Heart right ventricle (tissue), 16 donors: Measurements from ENCODE around the gene PAPSS2. TPM values are rescaled to one million over a fixed set of nuclear protein-coding genes. Genes with fewer than 3 reads are reported as not detected.
"Not testable (repeated sequence)": the region's sequence is repeated elsewhere in the genome, so short reads cannot be mapped to it uniquely, and the experiment has no call there.

Source experiments
- ATAC-seq, 8 donors: fragments of 200-7000 bp; cut with Tn5 transposase; one replicate each; pipeline ENCODE4 v1.9.1; 2020; ENCODE audit warnings: mild to moderate bottlenecking in 8 of 8, moderate library complexity in 8 of 8, moderate number of reproducible peaks in 1 of 8
- DNase-seq, 2 donors: peaks; one replicate each; pipeline ENCODE4 v3.0.0-alpha.2; 2020
- H3K27ac ChIP-seq, 10 donors: fragments of 200-600 bp; sonication (generic) in 2 of 10; one replicate each; pipeline versions ENCODE4 v1.5.0 to v1.8.0; 2020 to 2022; ENCODE audit warnings: mild to moderate bottlenecking in 3 of 10
- H3K27me3 ChIP-seq, 7 donors: fragments of 200-600 bp; one replicate each; pipeline ENCODE4 v1.8.0; 2021 to 2022; ENCODE audit warnings: mild to moderate bottlenecking in 2 of 7
- H3K36me3 ChIP-seq, 9 donors: fragments of 200-600 bp; sonication (generic) in 1 of 9; one replicate each; pipeline versions ENCODE4 v1.5.0 to v1.8.0; 2020 to 2022; ENCODE audit warnings: mild to moderate bottlenecking in 2 of 9
- H3K4me1 ChIP-seq, 9 donors: fragments of 200-600 bp; sonication (generic) in 1 of 9; one replicate each; pipeline versions ENCODE4 v1.5.0 to v1.8.0; 2020 to 2022; ENCODE audit warnings: mild to moderate bottlenecking in 4 of 9
- H3K4me3 ChIP-seq, 10 donors: fragments of 200-600 bp; sonication (generic) in 2 of 10; one replicate each; pipeline versions ENCODE4 v1.5.0 to v1.8.0; 2020 to 2022; ENCODE audit warnings: mild to moderate bottlenecking in 7 of 10, moderate library complexity in 2 of 10
- H3K9me3 ChIP-seq, 11 donors: fragments of 200-600 bp in 10 of 11; sonication (generic) in 2 of 11; one replicate each; pipeline versions ENCODE4 v1.5.0 to v1.8.0; 2013 to 2022; ENCODE audit warnings: mild to moderate bottlenecking in 2 of 11, control low read depth in 1 of 11, moderate library complexity in 1 of 11
- CTCF ChIP-seq, 9 donors: fragments of 200-600 bp; sonication (generic) in 2 of 9; IDR thresholded peaks; one replicate each; pipeline versions ENCODE4 v1.5.0 to v1.8.0; 2021 to 2022; ENCODE audit warnings: antibody characterized with exemption in 9 of 9, mild to moderate bottlenecking in 5 of 9, moderate library complexity in 1 of 9
- WGBS, 2 donors: extraction: QIAGEN DNeasy Blood & Tissue Kit; methylation state at CpG; one replicate each; pipeline ENCODE4 v1.1.7; 2013; ENCODE audit warnings: inconsistent platforms in 1 of 2; 5-methylcytosine and 5-hydroxymethylcytosine counted together
- intact Hi-C, 10 donors: fragments of 100-400 bp; cut with DNase I; formaldehyde crosslinking; loops; one replicate each; pipeline versions ENCODE4 v1.11.1 to v1.14.2; 2022
- polyA plus RNA-seq, 2 donors: library from polyadenylated mRNA; stranded (reverse); fragments of 200-250 nt; gene quantifications; one replicate each; pipeline ENCODE4 v1.2.3, GENCODE V29; 2013
- total RNA-seq, 10 donors: library from RNA; stranded (reverse); fragmentation: NEBNext Ultra II Directional in 3 of 10; extraction: Animal tissue kit (Norgen Biotek cat#: 25700) in 3 of 10; gene quantifications; one replicate each; pipeline versions ENCODE4 v1.2.1 to v1.2.4, GENCODE V29; 2021 to 2023
- donor health status: Arrhythmogenic right ventricular cardiomyopathy.
- donor health status: ischemic (EF 13 %, LVEDD 7.1; RV severe dilation, severe dysfunction).
- donor health status: healthy with polysubstance abuse.
- donor health status: DM: no; HTN: yes; CAD: no.
- donor health status: DM: no; HTN: no; CAD: no.
- donor health status: ischemic (EF 25% LVEDD 6.9; RV normal size, moderate dysfunction).
- donor health status: ischemic (EF 25% LVEDD 5.7; RV mildly dilated, moderate dysfunction).
- donor health status: healthy.
- donor health status: DM: yes; HTN: yes; CAD: no.
- donor health status: Ischemic cardiomyopathy.
- donor health status: ischemic (EF 35%, LVEDD 5.7; RV mildly dilated, moderate dysfunction).
- donor health status: nonischemic (EF 11% LVEDD 7.7; RV severe dilation, severe dysfunction).
- donor health status: DM: yes; HTN: yes; CAD: no.
- donor health status: PGD.
- donor health status: ischemic (EF 29% LVEDD 5.4; RV normal size, mild dysfunction).
- donor health status: nonischemic (EF 23%, LVEDD 6.1; RV moderate dilation, normal function).

PAPSS2 gene
- total and polyA plus RNA-seq, 12 donors: 3.3 to 10.9 (median 6.2) TPM

DNA sequence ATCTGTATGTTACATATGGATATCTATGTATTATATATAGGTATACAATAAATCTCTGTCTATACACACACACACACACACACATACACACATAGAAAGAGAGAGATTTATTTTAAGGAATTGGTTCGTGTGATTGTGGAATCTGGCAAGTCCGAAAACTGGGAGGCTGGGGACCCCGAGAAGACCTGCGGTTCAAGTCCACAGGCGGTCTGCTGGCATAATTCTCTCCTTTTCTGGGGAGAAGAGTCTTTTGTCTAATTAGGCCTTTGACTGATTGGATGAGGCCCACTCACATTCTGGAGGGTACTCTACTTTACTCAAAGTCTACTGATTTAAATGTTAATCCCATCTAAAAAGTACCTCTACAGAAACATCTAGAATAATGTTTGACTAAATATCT, 65.1 kb downstream of the PAPSS2 start:
- no peak overlapping the region for H3K4me3 ChIP-seq
- ATAC-seq: no peak
- H3K27me3 ChIP-seq: no peaks in the 10 kb centered on the region
- peaks cover 0 to 25% (median 6%) of the 10 kb centered on the region in 9 donors for H3K4me1 ChIP-seq
- 97 to 99% methylated on average over 5 of the region's 5 CpGs for WGBS, 2 donors
- no peaks in the 10 kb centered on the region for H3K9me3 ChIP-seq
- intact Hi-C loops: no loop called here
- no peak overlapping the region for H3K27ac ChIP-seq
- peaks cover 0 to 17% (median 0%) of the 10 kb centered on the region in 9 donors for H3K36me3 ChIP-seq
- no peak for DNase-seq
- no peak for TF ChIP-seq CTCF (IDR thresholded peaks at IDR 0.05)

- intact Hi-C loops: loop anchor here in 4 of 10 donors (10.0 kb wide), 2 partner anchors 185 to 195 kb away; no protein-coding TSS in a partner anchor
- Histone ChIP-seq H3K4me3 (no peak overlapping the region), H3K4me1 (peaks cover 0 to 11% (median 4%) of the 10 kb centered on the region in 9 donors), H3K9me3 (no peaks in the 10 kb centered on the region), H3K36me3 (peaks cover 0 to 21% (median 0%) of the 10 kb centered on the region in 9 donors), H3K27me3 (no peaks in the 10 kb centered on the region), H3K27ac (no peak overlapping the region)
- no peak for DNase-seq
- TF ChIP-seq CTCF (IDR thresholded peaks at IDR 0.05): no peak
- ATAC-seq: no peak
- 76 to 82% methylated on average over 6 of the region's 6 CpGs for WGBS, 2 donors
These were observed 70.3 kb downstream of the PAPSS2 start for GRCh38 chr10:87729940-87730339.

- intact Hi-C loops: loop anchor here in 4 of 10 donors (10.0 kb wide), 2 partner anchors 188 to 198 kb away; no protein-coding TSS in a partner anchor
- ATAC-seq (peak in 6 of 8 donors; percentile 63 to 83 (median 74)), DNase-seq (peak in 1 of 2 donors; percentile 9)
- peaks cover 0 to 8% (median 0%) of the 10 kb centered on the region in 9 donors for H3K36me3 ChIP-seq
- no peaks in the 10 kb centered on the region for H3K27me3 ChIP-seq
- WGBS, 2 donors: 55 to 59% methylated on average over 5 of the region's 5 CpGs
- no peak for TF ChIP-seq CTCF (IDR thresholded peaks at IDR 0.05)
- H3K4me1 ChIP-seq: peaks cover 0 to 14% (median 6%) of the 10 kb centered on the region in 9 donors
- no peak overlapping the region for H3K27ac ChIP-seq
- H3K9me3 ChIP-seq: no peaks in the 10 kb centered on the region
- no peak overlapping the region for H3K4me3 ChIP-seq
These were observed 73.4 kb downstream of the PAPSS2 start for GRCh38 chr10:87733081-87733480.

- DNase-seq (peak in 1 of 2 donors; percentile 35), ATAC-seq (peak; percentile 55 to 87 (median 85))
- Histone ChIP-seq H3K27ac (peak overlapping the region in 2 of 10 donors; percentile 29 to 30), H3K4me3 (peak overlapping the region in 2 of 10 donors; percentile 12 to 21), H3K4me1 (peaks cover 0 to 20% (median 6%) of the 10 kb centered on the region in 9 donors), H3K27me3 (no peaks in the 10 kb centered on the region), H3K36me3 (peaks cover 0 to 4% (median 0%) of the 10 kb centered on the region in 9 donors), H3K9me3 (no peaks in the 10 kb centered on the region)
- TF ChIP-seq CTCF (IDR thresholded peaks at IDR 0.05): peak; percentile 74 to 86 (median 82)
- 40 to 42% methylated on average over 7 of the region's 7 CpGs for WGBS, 2 donors
- intact Hi-C loops: loop anchor here (1.0 to 10.0 kb wide), 8 partner anchors 76 to 203 kb away; partner anchors contain the start of gene PAPSS2 (in 3 of the 10)
These were observed 75.5 kb downstream of the PAPSS2 start for GRCh38 chr10:87734987-87735827.

DNA sequence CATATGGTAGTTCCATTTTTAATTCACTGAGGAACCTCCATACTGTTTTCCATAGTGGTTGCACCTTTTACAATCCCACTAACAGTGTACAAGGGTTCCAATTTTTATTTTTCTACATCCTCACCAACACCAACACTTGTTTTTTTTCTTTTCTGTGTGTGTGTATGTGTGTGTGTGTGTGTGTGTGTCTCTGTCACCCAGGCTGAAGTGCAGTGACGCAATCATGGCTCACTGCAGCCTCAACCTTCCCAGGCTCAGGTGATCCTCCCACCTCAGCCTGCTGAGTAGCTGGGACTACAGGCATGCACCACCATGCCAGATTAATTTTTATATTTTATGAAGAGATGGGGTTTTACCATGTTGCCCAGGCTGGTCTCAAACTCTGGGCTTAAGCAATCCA, 78.6 kb downstream of the PAPSS2 start:
- H3K27ac ChIP-seq, H3K27me3 ChIP-seq, ATAC-seq, DNase-seq, H3K9me3 ChIP-seq, H3K36me3 ChIP-seq, H3K4me3 ChIP-seq: not testable (repeated sequence)
- intact Hi-C loops: loop anchor here in 8 of 10 donors (5.0 to 10.0 kb wide), 4 partner anchors 81 to 206 kb away; partner anchors contain the start of gene PAPSS2 (in 1 of the 8)
- 96 to 100% methylated on average over 1 of the region's 1 CpG for WGBS, 2 donors
- peaks cover 0 to 28% (median 6%) of the 10 kb centered on the region in 9 donors for H3K4me1 ChIP-seq
